Activated naive CD8-positive, alpha-beta T cell treated with anti-CD3 and anti-CD28 coated beads for 36 hours (primary cell): Measurements from ENCODE around the gene LIPH. TPM values are rescaled to one million over a fixed set of nuclear protein-coding genes. Genes with fewer than 3 reads are reported as not detected.

ENCODE experiments used
- DNase-seq: peaks from one replicate; pipeline ENCODE4 v3.0.0; 2021
- H3K27ac Mint-ChIP-seq: one replicate; pipeline ENCODE4 v1.8.0; 2022; ENCODE audit warnings: mild to moderate bottlenecking, moderate library complexity, mixed read lengths
- H3K27me3 Mint-ChIP-seq: one replicate; pipeline ENCODE4 v1.8.0; 2022; ENCODE audit warnings: mild to moderate bottlenecking, mixed read lengths
- H3K36me3 Mint-ChIP-seq: one replicate; pipeline ENCODE4 v1.8.0; 2021; ENCODE audit warnings: mild to moderate bottlenecking, mixed read lengths
- H3K4me1 Mint-ChIP-seq: one replicate; pipeline ENCODE4 v1.8.0; 2021; ENCODE audit warnings: mixed read lengths
- H3K4me3 Mint-ChIP-seq: one replicate; pipeline ENCODE4 v1.8.0; 2022; ENCODE audit warnings: mild to moderate bottlenecking, moderate library complexity, mixed read lengths
- H3K9me3 Mint-ChIP-seq: one replicate; pipeline ENCODE4 v1.8.0; 2022; ENCODE audit warnings: mixed read lengths
- total RNA-seq, 2 experiments: library from RNA; stranded (reverse); gene quantifications; one replicate each; pipeline ENCODE4 v1.2.3, GENCODE V29; 2021

The LIPH gene
- total RNA-seq, 2 experiments from 2014 or later, result not detected

GRCh38 chr3:185521349-185522138 lies 30.8 kb downstream of the LIPH start:
- DNase-seq, result no peak
- Mint-ChIP-seq H3K9me3 (no peaks in the 10 kb centered on the region), H3K27me3 (peaks cover 22% of the 10 kb centered on the region), H3K27ac (no peak overlapping the region), H3K4me3 (no peak overlapping the region), H3K36me3 (no peaks in the 10 kb centered on the region), H3K4me1 (no peaks in the 10 kb centered on the region)

GRCh38 chr3:185519021-185519420 lies 33.4 kb downstream of the LIPH start:
- no peaks in the 10 kb centered on the region for H3K4me1 Mint-ChIP-seq
- no peak for DNase-seq
- H3K36me3 Mint-ChIP-seq, result no peaks in the 10 kb centered on the region
- H3K27me3 Mint-ChIP-seq, result peaks cover 25% of the 10 kb centered on the region
- H3K4me3 Mint-ChIP-seq, result no peak overlapping the region
- H3K27ac Mint-ChIP-seq, result no peak overlapping the region
- H3K9me3 Mint-ChIP-seq, result no peaks in the 10 kb centered on the region

- Mint-ChIP-seq H3K9me3 (no peaks in the 10 kb centered on the region), H3K27me3 (peaks cover 24% of the 10 kb centered on the region), H3K36me3 (no peaks in the 10 kb centered on the region), H3K27ac (no peak overlapping the region), H3K4me1 (no peaks in the 10 kb centered on the region), H3K4me3 (no peak overlapping the region)
- DNase-seq, result no peak
These were observed 34.8 kb downstream of the LIPH start for GRCh38 chr3:185517387-185518130.

- H3K36me3 Mint-ChIP-seq, result no peaks in the 10 kb centered on the region
- H3K4me1 Mint-ChIP-seq, result no peaks in the 10 kb centered on the region
- H3K27me3 Mint-ChIP-seq, result peaks cover 12% of the 10 kb centered on the region
- DNase-seq, result no peak
- H3K27ac Mint-ChIP-seq, result no peak overlapping the region
- no peak overlapping the region for H3K4me3 Mint-ChIP-seq
- H3K9me3 Mint-ChIP-seq, result no peaks in the 10 kb centered on the region
These were observed 40.7 kb downstream of the LIPH start for GRCh38 chr3:185511711-185512110.

- no peaks in the 10 kb centered on the region for H3K36me3 Mint-ChIP-seq
- no peaks in the 10 kb centered on the region for H3K9me3 Mint-ChIP-seq
- H3K27ac Mint-ChIP-seq, result no peak overlapping the region
- H3K4me3 Mint-ChIP-seq, result no peak overlapping the region
- no peak for DNase-seq
- no peaks in the 10 kb centered on the region for H3K27me3 Mint-ChIP-seq
- no peaks in the 10 kb centered on the region for H3K4me1 Mint-ChIP-seq
These were observed 43.9 kb downstream of the LIPH start for GRCh38 chr3:185508335-185508991.

- no peaks in the 10 kb centered on the region for H3K27me3 Mint-ChIP-seq
- H3K27ac Mint-ChIP-seq, result no peak overlapping the region
- H3K4me1 Mint-ChIP-seq, result no peaks in the 10 kb centered on the region
- no peaks in the 10 kb centered on the region for H3K9me3 Mint-ChIP-seq
- H3K36me3 Mint-ChIP-seq, result no peaks in the 10 kb centered on the region
- DNase-seq, result no peak
- H3K4me3 Mint-ChIP-seq, result no peak overlapping the region
These were observed 44.5 kb downstream of the LIPH start for GRCh38 chr3:185507883-185508282.

GRCh38 chr3:185504636-185505035 lies 47.8 kb downstream of the LIPH start:
- H3K4me1 Mint-ChIP-seq, result no peaks in the 10 kb centered on the region
- H3K36me3 Mint-ChIP-seq, result no peaks in the 10 kb centered on the region
- no peak overlapping the region for H3K27ac Mint-ChIP-seq
- no peak for DNase-seq
- no peaks in the 10 kb centered on the region for H3K9me3 Mint-ChIP-seq
- H3K27me3 Mint-ChIP-seq, result no peaks in the 10 kb centered on the region
- no peak overlapping the region for H3K4me3 Mint-ChIP-seq

- H3K27me3 Mint-ChIP-seq, result no peaks in the 10 kb centered on the region
- H3K36me3 Mint-ChIP-seq, result no peaks in the 10 kb centered on the region
- no peaks in the 10 kb centered on the region for H3K4me1 Mint-ChIP-seq
- no peak overlapping the region for H3K4me3 Mint-ChIP-seq
- no peak overlapping the region for H3K27ac Mint-ChIP-seq
- no peak for DNase-seq
- no peaks in the 10 kb centered on the region for H3K9me3 Mint-ChIP-seq
These were observed 48.9 kb downstream of the LIPH start for GRCh38 chr3:185503521-185503920.

GRCh38 chr3:185502987-185503386 lies 49.4 kb downstream of the LIPH start:
- H3K4me3 Mint-ChIP-seq, result no peak overlapping the region
- no peaks in the 10 kb centered on the region for H3K27me3 Mint-ChIP-seq
- H3K9me3 Mint-ChIP-seq, result no peaks in the 10 kb centered on the region
- DNase-seq, result no peak
- H3K4me1 Mint-ChIP-seq, result no peaks in the 10 kb centered on the region
- no peak overlapping the region for H3K27ac Mint-ChIP-seq
- H3K36me3 Mint-ChIP-seq, result no peaks in the 10 kb centered on the region

GRCh38 chr3:185498503-185499396 lies 53.6 kb downstream of the LIPH start, which contains the start of gene TMEM41A:
Gene TMEM41A (minus strand): TSS chr3:185499035. CDS start chr3:185498961, 74 bp downstream.
- Mint-ChIP-seq H3K4me1 (peaks cover 14% of the 10 kb centered on the region), H3K27me3 (no peaks in the 10 kb centered on the region), H3K36me3 (peaks cover 11% of the 10 kb centered on the region), H3K4me3 (peak within 1 kb of the TSS; percentile 93), H3K27ac (peak within 1 kb of the TSS; percentile 87), H3K9me3 (no peaks in the 10 kb centered on the region)
- peak; percentile 93 for DNase-seq

GRCh38 chr3:185490241-185490640 lies 62.1 kb downstream of the LIPH start:
- H3K27me3 Mint-ChIP-seq, result no peaks in the 10 kb centered on the region
- DNase-seq, result no peak
- peaks cover 33% of the 10 kb centered on the region for H3K36me3 Mint-ChIP-seq
- no peaks in the 10 kb centered on the region for H3K9me3 Mint-ChIP-seq
- H3K27ac Mint-ChIP-seq, result no peak overlapping the region
- H3K4me3 Mint-ChIP-seq, result no peak overlapping the region
- H3K4me1 Mint-ChIP-seq, result peaks cover 1% of the 10 kb centered on the region

- Mint-ChIP-seq H3K4me3 (no peak overlapping the region), H3K27me3 (no peaks in the 10 kb centered on the region), H3K4me1 (peaks cover under 1% of the 10 kb centered on the region), H3K36me3 (peaks cover 27% of the 10 kb centered on the region), H3K27ac (no peak overlapping the region), H3K9me3 (no peaks in the 10 kb centered on the region)
- no peak for DNase-seq
These were observed 62.9 kb downstream of the LIPH start for GRCh38 chr3:185489462-185489861.

- Mint-ChIP-seq H3K4me3 (no peak overlapping the region), H3K27ac (no peak overlapping the region), H3K36me3 (peaks cover 25% of the 10 kb centered on the region), H3K27me3 (no peaks in the 10 kb centered on the region), H3K9me3 (no peaks in the 10 kb centered on the region), H3K4me1 (no peaks in the 10 kb centered on the region)
- DNase-seq, result no peak
These were observed 63.9 kb downstream of the LIPH start for GRCh38 chr3:185488465-185488864.

GRCh38 chr3:185486394-185486793 lies 66.0 kb downstream of the LIPH start:
- Mint-ChIP-seq H3K27ac (no peak overlapping the region), H3K4me1 (peaks cover 9% of the 10 kb centered on the region)

More at GRCh38 chr3:185486394-185486793, 66.0 kb downstream of the LIPH start:
- no peak for DNase-seq
- no peaks in the 10 kb centered on the region for H3K27me3 Mint-ChIP-seq
- H3K4me3 Mint-ChIP-seq, result no peak overlapping the region
- peaks cover 34% of the 10 kb centered on the region for H3K36me3 Mint-ChIP-seq
- H3K9me3 Mint-ChIP-seq, result no peaks in the 10 kb centered on the region
